B cell (primary cell): Measurements from ENCODE around the gene TIGD3. TPM values are rescaled to one million over a fixed set of nuclear protein-coding genes. Genes with fewer than 3 reads are reported as not detected.

ENCODE experiments used
- ATAC-seq: fragments of 200-7000 bp; cut with Tn5 transposase; one replicate; pipeline ENCODE4 v1.10.0; 2021; ENCODE audit warnings: low read depth, mild to moderate bottlenecking, moderate number of reproducible peaks, moderate library complexity
- CTCF ChIA-PET: fragments of 350-600 bp; sonication (Branson Sonifier 250); formaldehyde crosslinking; loops from one replicate; lab custom pipeline; 2021; ENCODE audit warnings: antibody characterized with exemption, inconsistent platforms; lab: Charles Lee
- POLR2A ChIA-PET: fragments of 350-600 bp; sonication (Branson Sonifier 250); formaldehyde crosslinking; loops from one replicate; lab custom pipeline; 2021; ENCODE audit warnings: antibody characterized with exemption; lab: Charles Lee
- DNase-seq: peaks from one replicate; pipeline ENCODE4 v3.0.0; 2013
- H2AFZ ChIP-seq: 2 replicates; pipeline ENCODE4 v1.6.1; 2012; ENCODE audit warnings: mild to moderate bottlenecking, low read depth, low read length; ENCODE audit not compliant: insufficient read depth, poor library complexity, severe bottlenecking
- H3K27ac ChIP-seq, 2 donors: 1 replicate in 1 of 2; 2 replicates in 1 of 2; pipeline ENCODE4 v1.5.1; 2012 to 2013; ENCODE audit warnings: low read length in 2 of 2, mild to moderate bottlenecking in 2 of 2, moderate library complexity in 1 of 2
- H3K27me3 ChIP-seq, 4 experiments: fragments of 200-600 bp in 1 of 4; sonication (generic) in 1 of 4; replicated peaks in 1 of 4; 1 replicate in 2 of 4; 2 replicates in 2 of 4; pipeline versions ENCODE4 v1.6.1 to v1.7.0; 2013 to 2016; ENCODE audit warnings: low read length in 3 of 4, mild to moderate bottlenecking in 2 of 4, mixed read lengths in 1 of 4, moderate library complexity in 1 of 4; ENCODE audit not compliant: insufficient read depth in 4 of 4, control insufficient read depth in 3 of 4; ENCODE audit errors: control extremely low read depth in 1 of 4
- H3K36me3 ChIP-seq, 2 experiments: replicated peaks in 1 of 2; 1 replicate in 1 of 2; 2 replicates in 1 of 2; pipeline versions ENCODE4 v1.6.1 to v1.7.1; 2013; ENCODE audit warnings: low read length in 1 of 2; ENCODE audit not compliant: insufficient read depth in 2 of 2, control insufficient read depth in 1 of 2; ENCODE audit errors: control extremely low read depth in 1 of 2, extremely low read depth in 1 of 2
- H3K4me1 ChIP-seq, 2 donors: fragments of 200-600 bp in 1 of 2; sonication (generic) in 1 of 2; 1 replicate in 1 of 2; 2 replicates in 1 of 2; pipeline versions ENCODE4 v1.5.1 to v1.6.1; 2013 to 2017; ENCODE audit warnings: low read length in 2 of 2; ENCODE audit not compliant: control insufficient read depth in 2 of 2, insufficient read depth in 2 of 2
- H3K4me2 ChIP-seq: replicated peaks from 2 replicates; pipeline ENCODE3; 2012; ENCODE audit warnings: mild to moderate bottlenecking, low read depth, low read length; ENCODE audit not compliant: poor library complexity, severe bottlenecking
- H3K4me3 ChIP-seq, 5 experiments: fragments of 200-600 bp in 1 of 5; sonication (generic) in 1 of 5; 1 replicate in 3 of 5; 2 replicates in 2 of 5; pipeline versions ENCODE4 v1.5.1 to v1.7.0; 2011 to 2016; ENCODE audit warnings: low read length in 4 of 5, mild to moderate bottlenecking in 4 of 5, low read depth in 2 of 5, control low read depth in 1 of 5, moderate library complexity in 1 of 5; ENCODE audit not compliant: insufficient read depth in 1 of 5; ENCODE audit errors: control extremely low read depth in 1 of 5, extremely low read depth in 1 of 5
- H3K79me2 ChIP-seq: fragments of 200-600 bp; sonication (generic); one replicate; pipeline ENCODE4 v1.6.0; 2016; ENCODE audit warnings: low read length; ENCODE audit not compliant: control insufficient read depth, insufficient read depth
- H3K9ac ChIP-seq: fragments of 200-600 bp; sonication (generic); 2 replicates; pipeline ENCODE4 v1.6.1; 2017; ENCODE audit warnings: mild to moderate bottlenecking, low read length, moderate library complexity
- H3K9me3 ChIP-seq, 3 donors: one replicate each; pipeline versions ENCODE4 v1.6.1 to v1.7.1; 2013; ENCODE audit warnings: low read length in 2 of 3; ENCODE audit not compliant: control insufficient read depth in 2 of 3, insufficient read depth in 1 of 3; ENCODE audit errors: control extremely low read depth in 1 of 3
- H4K20me1 ChIP-seq: 2 replicates; pipeline ENCODE4 v1.6.0; 2012; ENCODE audit warnings: mild to moderate bottlenecking, low read length; ENCODE audit not compliant: insufficient read depth, control insufficient read depth, poor library complexity, severe bottlenecking
- H3K27ac Mint-ChIP-seq: one replicate; pipeline ENCODE4 v1.8.0; 2021; ENCODE audit warnings: mixed read lengths
- H3K27me3 Mint-ChIP-seq: one replicate; pipeline ENCODE4 v1.8.0; 2021; ENCODE audit warnings: mixed read lengths
- H3K4me1 Mint-ChIP-seq: one replicate; pipeline ENCODE4 v1.8.0; 2021; ENCODE audit warnings: mixed read lengths
- H3K4me3 Mint-ChIP-seq: one replicate; pipeline ENCODE4 v1.8.0; 2021; ENCODE audit warnings: mixed read lengths
- H3K9me3 Mint-ChIP-seq: one replicate; pipeline ENCODE4 v1.8.0; 2022; ENCODE audit warnings: mixed read lengths; ENCODE audit not compliant: insufficient read depth
- CTCF ChIP-seq: fragments of 200-600 bp; IDR thresholded peaks from one replicate; pipeline ENCODE4 v1.8.0; 2022; ENCODE audit warnings: antibody characterized with exemption, mild to moderate bottlenecking
- EZH2 ChIP-seq: IDR thresholded peaks from 2 replicates; pipeline ENCODE4 v1.6.1; 2012; ENCODE audit warnings: borderline replicate concordance, low read depth, mild to moderate bottlenecking, moderate library complexity, low read length; ENCODE audit not compliant: insufficient read depth, poor library complexity, severe bottlenecking
- WGBS: methylation state at CpG from one replicate; pipeline ENCODE4 v1.1.5; 2013; ENCODE audit warnings: missing lambda C conversion rate; ENCODE audit not compliant: insufficient coverage; 5-methylcytosine and 5-hydroxymethylcytosine counted together
- intact Hi-C: fragments of 100-400 bp; cut with micrococcal nuclease; formaldehyde crosslinking; loops from one replicate; pipeline ENCODE4 v1.10.0; 2022
- polyA plus RNA-seq: library from polyadenylated mRNA; depleted of rRNA; stranded (reverse); fragments of >200 nt; gene quantifications from 2 replicates; pipeline ENCODE4 v1.2.3, GENCODE V29; 2012
- total RNA-seq, 2 donors: library from RNA; stranded (reverse); fragments of 120-200 nt in 1 of 2; gene quantifications; 1 replicate in 1 of 2; 2 replicates in 1 of 2; pipeline versions ENCODE4 v1.2.3 to v1.2.4, GENCODE V29; 2013 to 2022

The TIGD3 gene
- total and polyA plus RNA-seq, 2 donors (not counting 1 experiment from before 2014, with no cell fraction given) = 3.8 to 6.1 TPM

- POLR2A ChIA-PET = interaction anchor here (0.5 to 1.4 kb wide), 7 partner anchors 8 to 618 kb away, joined by 3 to 6 read pairs (median 4); partner anchors contain the start of gene DPF2
These were observed 1.9 kb downstream of the TIGD3 start for GRCh38 chr11:65356394-65356972.

More at GRCh38 chr11:65356394-65356972, 1.9 kb downstream of the TIGD3 start:
- Histone ChIP-seq H3K4me1 (peaks cover 11 to 16% of the 10 kb centered on the region in 2 donors), H3K27me3 (no peaks in the 10 kb centered on the region), H3K4me2 (peak overlapping the region; percentile 99), H3K9ac (no peak overlapping the region), H4K20me1 (peaks cover 4% of the 10 kb centered on the region), H3K36me3 (peaks cover 0 to 14% of the 10 kb centered on the region in 2 experiments), H3K79me2 (no peaks in the 10 kb centered on the region), H3K4me3 (no peak overlapping the region), H3K9me3 (no peaks in the 10 kb centered on the region), H2AFZ (no peak overlapping the region), H3K27ac (no peak overlapping the region)
- ATAC-seq (no peak), DNase-seq (peak; percentile 30)
- Mint-ChIP-seq H3K9me3 (no peaks in the 10 kb centered on the region), H3K27me3 (no peaks in the 10 kb centered on the region), H3K27ac (peak overlapping the region; percentile 10), H3K4me1 (peaks cover 20% of the 10 kb centered on the region), H3K4me3 (peak overlapping the region; percentile 95)
- intact Hi-C loops = no loop called here
- TF ChIP-seq EZH2 (no peak), CTCF (no peak)
- CTCF ChIA-PET = interaction anchor here (1.0 to 4.1 kb wide), 6 partner anchors 22 to 237 kb away, joined by 3 to 12 read pairs (median 4); partner anchors contain the start of gene DPF2
- WGBS = 98% methylated on average over 30 of the region's 30 CpGs
